ENCODE data around the gene SLC9A3.

The SLC9A3 gene

DNA sequence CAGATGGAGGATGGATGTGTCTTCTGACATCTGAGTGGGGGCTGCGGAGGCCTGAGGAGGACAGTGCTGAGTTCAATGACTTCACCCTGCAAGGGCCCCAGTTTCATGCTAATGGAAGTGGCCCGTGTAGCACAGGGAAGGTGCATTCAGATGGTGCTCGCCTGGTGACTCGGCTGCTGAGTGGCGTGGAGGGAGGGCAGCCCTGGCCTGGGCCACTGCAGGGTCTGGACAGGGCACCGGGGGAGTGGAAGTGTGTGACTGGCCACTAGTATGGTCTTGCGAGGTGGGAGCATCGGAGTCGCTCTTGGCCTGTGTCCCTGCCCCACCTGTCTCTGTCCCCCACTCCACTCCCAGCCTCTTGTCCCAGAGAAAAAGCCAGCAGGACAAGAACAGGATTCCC is 1.7 kb upstream of the SLC9A3 start:
- TF ChIP-seq, protein P1, sequence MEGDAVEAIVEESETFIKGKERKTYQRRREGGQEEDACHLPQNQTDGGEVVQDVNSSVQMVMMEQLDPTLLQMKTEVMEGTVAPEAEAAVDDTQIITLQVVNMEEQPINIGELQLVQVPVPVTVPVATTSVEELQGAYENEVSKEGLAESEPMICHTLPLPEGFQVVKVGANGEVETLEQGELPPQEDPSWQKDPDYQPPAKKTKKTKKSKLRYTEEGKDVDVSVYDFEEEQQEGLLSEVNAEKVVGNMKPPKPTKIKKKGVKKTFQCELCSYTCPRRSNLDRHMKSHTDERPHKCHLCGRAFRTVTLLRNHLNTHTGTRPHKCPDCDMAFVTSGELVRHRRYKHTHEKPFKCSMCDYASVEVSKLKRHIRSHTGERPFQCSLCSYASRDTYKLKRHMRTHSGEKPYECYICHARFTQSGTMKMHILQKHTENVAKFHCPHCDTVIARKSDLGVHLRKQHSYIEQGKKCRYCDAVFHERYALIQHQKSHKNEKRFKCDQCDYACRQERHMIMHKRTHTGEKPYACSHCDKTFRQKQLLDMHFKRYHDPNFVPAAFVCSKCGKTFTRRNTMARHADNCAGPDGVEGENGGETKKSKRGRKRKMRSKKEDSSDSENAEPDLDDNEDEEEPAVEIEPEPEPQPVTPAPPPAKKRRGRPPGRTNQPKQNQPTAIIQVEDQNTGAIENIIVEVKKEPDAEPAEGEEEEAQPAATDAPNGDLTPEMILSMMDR (IDR thresholded peaks at IDR 0.05; ENCODE audit: insufficient read depth, low read depth, low read length, missing control alignments) = no peak
- DNase-seq (ENCODE audit: low read depth) = no peak
- H3K4me3 ChIP-seq (ENCODE audit: low read depth, low read length) = no peak overlapping the region

DNA sequence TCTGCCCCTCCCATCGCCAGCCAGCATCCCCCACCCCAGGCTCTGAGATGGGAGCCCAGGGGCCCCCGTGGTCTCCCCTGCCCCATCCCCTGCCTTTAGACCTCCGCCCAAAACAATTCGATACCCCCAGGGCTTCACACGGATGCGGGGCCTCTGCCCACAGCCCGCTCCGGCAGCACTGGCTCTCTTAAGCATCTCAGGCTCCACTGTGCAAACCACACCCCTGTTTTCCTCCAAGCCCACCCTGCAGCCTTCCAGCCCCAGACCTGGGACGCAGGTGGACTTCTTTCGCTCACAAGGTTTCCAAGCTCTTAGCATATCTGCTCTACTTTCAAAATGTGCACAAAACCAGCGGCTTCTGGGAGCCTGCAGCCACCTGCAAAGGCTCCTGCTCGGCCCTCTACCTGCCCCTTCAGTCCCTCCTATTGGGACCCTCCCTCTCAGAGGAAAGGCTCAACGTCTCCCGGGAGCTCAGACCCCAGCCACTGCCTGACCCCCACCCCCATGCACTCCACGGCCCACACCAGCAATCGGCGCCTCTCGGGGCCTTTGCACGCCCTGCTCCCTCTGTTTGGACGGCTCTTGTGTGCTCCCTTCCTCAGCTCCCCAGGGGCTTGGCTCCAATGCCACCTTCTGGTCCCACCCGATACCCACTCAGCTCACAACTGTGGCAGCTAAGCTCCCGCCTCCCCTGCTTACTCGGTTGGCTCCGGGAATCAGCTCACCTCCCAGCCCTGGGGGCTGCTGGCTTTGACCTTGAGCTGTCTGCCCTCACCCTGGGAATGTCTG is 918 bp upstream of the SLC9A3 start:
- TF ChIP-seq, protein P1 (IDR thresholded peaks at IDR 0.05; ENCODE audit: insufficient read depth, low read depth, low read length, missing control alignments) = no peak
- DNase-seq (ENCODE audit: low read depth) = no peak
- H3K4me3 ChIP-seq (ENCODE audit: low read depth, low read length) = no peak overlapping the region

DNA sequence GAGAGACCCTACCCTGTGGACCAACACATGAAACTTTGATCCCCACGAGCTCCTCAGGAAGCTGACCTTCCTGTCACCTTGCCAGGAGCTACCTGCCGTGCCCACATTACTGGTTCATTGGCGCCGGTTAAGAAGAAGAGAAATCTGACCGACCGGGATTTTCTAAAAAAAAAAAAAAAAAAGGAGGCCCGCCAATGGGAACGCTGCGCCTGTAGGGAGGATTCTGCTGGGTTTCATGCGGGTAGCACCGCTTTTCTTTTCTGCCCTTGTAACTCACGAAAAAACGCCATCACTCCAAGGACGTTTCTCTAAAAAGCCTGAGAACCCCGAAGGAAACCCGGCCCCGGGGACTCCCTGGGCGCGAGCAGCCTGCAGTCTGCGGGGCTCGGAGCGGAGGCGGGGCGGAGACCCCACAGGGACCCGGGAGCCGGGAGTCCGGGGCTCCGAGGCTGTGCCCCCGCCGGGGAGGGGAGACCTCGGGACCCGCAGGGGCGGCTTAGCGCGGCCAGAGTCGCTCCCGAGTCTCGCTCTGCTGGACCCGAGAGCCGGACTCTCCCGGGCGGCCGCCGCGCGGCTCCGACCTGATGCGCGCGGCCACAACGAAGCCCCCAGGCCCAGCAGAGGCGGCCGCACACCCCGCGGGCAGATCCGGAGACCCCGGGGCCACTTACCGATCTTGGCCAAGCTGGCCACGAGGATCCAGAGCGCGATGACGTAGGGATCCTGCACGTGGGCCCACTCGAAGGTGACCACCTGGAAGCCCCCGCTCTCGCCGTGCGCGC is 617 bp downstream of the SLC9A3 start:
- TF ChIP-seq, protein P1 (IDR thresholded peaks at IDR 0.05; ENCODE audit: insufficient read depth, low read depth, low read length, missing control alignments) = no peak
- H3K4me3 ChIP-seq (ENCODE audit: low read depth, low read length) = no peak overlapping the region

DNA sequence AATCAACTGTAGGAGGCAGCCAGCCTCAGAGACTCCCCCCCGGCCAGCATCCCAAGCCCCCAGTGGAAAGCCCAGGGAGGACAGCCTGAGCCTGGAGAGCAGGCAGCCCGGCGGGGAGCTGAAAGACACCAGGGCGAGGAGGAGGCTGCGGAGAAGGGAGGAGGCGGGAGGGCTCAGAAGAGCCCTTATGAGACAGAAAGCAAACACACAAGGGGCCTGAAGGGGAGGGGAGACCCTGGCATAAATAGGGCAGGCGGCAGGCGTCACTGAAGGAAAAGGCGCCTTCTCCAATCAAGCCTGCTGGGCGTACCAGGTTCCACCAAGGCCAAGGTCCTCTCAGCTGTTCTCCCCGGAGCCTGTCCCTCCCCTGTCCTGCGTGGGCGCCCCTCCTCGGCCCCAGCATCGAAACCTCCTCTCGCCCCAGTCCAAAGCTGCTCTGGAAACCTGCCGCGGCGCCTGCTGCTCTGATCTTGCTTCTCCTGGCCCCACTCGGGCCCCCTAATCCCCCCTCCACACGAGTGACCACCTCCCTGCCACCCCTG is 1.3 kb downstream of the SLC9A3 start:
- DNase-seq (ENCODE audit: low read depth) = no peak
- TF ChIP-seq, protein P1 (IDR thresholded peaks at IDR 0.05; ENCODE audit: insufficient read depth, low read depth, low read length, missing control alignments) = no peak

More for the DNA sequence above, 617 bp downstream of the SLC9A3 start:
- DNase-seq (ENCODE audit: low read depth) = no peak

DNA sequence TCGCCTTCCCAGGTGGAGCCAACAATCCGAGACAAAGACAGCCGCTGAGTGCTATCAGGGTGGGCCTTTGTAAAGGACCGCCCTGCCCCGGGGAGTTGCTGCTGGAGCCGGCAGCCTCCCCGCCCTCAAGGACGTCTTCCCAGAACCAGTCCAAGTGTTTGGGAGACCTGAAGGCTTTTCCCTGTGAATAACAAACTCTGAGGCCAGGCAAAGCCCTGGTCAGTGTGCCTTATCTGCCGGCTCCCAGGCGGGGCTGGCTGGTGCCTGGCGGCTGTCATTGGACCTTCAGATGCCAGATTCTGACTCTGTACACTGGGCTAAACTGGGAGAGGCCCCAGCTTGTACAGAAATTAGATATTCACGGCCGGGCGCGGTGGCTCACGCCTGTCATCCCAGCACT is 2.1 kb downstream of the SLC9A3 start:
- TF ChIP-seq, protein P1 (IDR thresholded peaks at IDR 0.05; ENCODE audit: insufficient read depth, low read depth, low read length, missing control alignments) = no peak
- H3K4me3 ChIP-seq (ENCODE audit: low read depth, low read length) = no peak overlapping the region
- DNase-seq (ENCODE audit: low read depth) = no peak

More for the DNA sequence above, 1.3 kb downstream of the SLC9A3 start:
- H3K4me3 ChIP-seq (ENCODE audit: low read depth, low read length) = no peak overlapping the region

DNA sequence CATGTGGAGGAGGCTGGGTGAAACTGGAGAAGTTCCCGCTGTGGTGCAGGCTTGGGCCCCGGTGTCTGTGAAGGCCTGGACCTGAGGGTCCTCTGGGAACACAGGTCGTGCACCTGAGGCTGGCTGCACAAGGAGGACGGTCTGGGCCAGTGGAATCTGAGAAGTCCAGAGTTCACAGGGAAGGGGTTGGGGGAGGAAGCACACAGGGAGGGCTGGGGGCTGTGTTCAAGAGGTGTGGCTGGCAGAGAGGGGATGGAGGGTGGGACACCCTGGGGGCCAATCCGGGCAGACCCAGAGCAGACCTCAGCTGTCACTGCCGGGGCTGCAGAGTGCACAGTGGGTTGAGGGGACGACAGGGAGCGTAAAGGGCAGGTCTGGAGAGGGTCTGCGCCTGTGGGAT is 2.6 kb downstream of the SLC9A3 start:
- no peak for DNase-seq (ENCODE audit: low read depth)
- TF ChIP-seq, protein P1 (IDR thresholded peaks at IDR 0.05; ENCODE audit: insufficient read depth, low read depth, low read length, missing control alignments) = no peak

More for the DNA sequence above, 2.6 kb downstream of the SLC9A3 start:
- no peak overlapping the region for H3K4me3 ChIP-seq (ENCODE audit: low read depth, low read length)

All from GM12865 (cell line).